22Rv1 (cell line): ENCODE results near the gene PHF20.

Experiments used
- H3K27ac ChIP-seq: fragments of 450-650 bp; 2 replicates; pipeline ENCODE4 v1.5.1; 2017
- CTCF ChIP-seq: fragments of 450-650 bp; IDR thresholded peaks from 2 replicates; pipeline ENCODE4 v1.5.1; 2017; ENCODE audit warnings: mild to moderate bottlenecking
- ZFX ChIP-seq: fragments of 450-650 bp; IDR thresholded peaks from 2 replicates; pipeline ENCODE4 v1.6.1; 2017; ENCODE audit warnings: antibody characterized with exemption, borderline replicate concordance

The PHF20 gene

GRCh38 chr20:35830264-35830663 lies 58.4 kb downstream of the PHF20 start:
- no peak for TF ChIP-seq ZFX
- H3K27ac ChIP-seq = no peak overlapping the region

DNA sequence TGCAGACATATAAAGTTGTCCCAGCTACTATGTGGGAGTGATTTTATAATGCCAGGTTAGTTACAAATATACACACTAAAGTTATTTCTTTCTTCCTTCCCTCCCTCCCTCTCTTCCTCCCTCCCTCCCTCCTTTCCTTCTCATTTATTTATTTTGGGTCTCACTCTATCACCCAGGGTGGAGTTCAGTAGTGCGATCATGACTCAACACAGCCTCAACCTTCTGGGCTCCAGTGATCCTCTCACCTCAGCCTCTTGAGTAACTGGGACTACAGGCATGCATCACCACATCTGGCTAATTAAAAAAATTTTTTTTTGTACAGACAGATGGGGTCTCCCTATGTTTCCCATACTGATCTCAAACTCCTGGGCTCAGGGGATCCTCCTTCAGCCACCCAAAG lies 59.2 kb downstream of the PHF20 start:
- H3K27ac ChIP-seq = no peak overlapping the region
- TF ChIP-seq ZFX (no peak), CTCF (no peak)

DNA sequence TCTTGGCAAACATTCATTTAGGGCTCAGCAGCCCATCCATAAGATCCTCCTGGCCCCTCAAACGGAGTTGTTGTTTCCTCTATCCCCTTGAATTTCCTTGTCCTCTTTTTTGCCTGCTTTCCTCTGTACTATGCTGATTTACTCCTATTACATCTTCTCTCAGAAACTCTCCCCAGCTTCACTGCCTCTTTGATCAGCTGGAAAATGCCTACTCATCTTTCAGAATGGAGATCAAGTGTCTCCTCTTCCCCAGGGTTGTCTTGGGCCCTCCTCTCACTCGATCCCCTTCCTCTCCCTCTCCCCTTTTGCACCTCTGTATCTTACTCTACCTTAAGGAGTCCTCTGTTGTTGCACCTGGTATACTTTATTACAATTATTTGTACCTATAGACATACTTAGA lies 60.2 kb downstream of the PHF20 start:
- TF ChIP-seq ZFX (no peak), CTCF (no peak)
- H3K27ac ChIP-seq = no peak overlapping the region

DNA sequence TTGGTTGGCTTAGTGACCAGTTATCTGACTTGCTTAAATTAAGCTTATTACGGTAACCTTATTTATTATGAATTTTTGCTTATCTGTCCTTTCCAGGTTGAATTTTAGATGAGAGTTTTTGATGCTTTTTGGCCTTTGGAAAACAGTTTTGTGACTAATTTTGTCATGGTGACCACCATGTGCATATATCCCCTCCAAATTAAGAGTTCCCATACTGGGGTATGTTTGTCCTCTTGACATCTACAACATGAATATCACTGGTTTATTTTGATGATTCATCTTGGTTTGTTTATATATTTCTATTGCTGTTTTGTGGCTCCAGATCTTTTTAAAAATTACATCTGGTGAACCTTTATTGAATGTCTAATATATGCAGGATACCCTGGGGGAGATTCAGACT lies 61.4 kb downstream of the PHF20 start:
- H3K27ac ChIP-seq = no peak overlapping the region
- no peak for TF ChIP-seq CTCF
- TF ChIP-seq ZFX = no peak

DNA sequence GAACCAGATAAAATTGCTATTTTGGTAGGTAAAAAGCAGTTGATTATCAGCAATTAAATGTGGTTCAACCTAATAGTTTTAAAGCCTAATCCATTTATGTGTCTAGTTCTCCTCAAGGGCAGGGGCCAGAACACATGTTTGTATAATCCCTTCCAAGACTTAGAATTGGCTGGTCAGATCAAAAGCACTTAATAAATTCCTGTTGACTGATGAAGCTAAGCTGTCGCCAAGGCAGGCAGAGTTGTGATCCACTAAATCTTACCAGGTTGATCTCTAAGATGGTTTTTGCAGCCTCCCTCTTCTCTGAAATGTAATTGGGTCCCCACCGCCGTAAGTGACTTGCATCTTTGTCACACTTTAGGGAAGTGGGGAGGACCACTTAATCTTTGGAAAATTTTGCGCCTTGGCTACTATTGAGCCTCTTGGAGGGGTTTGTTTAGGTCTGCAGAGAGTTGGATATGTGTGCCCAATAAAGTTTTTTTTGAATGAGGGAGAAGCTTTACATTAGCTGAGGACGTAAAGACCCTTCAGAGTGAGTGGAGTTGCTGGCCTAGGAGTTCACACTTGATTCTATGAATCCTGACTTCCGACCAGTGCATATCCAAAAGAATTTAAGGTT lies 65.9 kb downstream of the PHF20 start:
- no peak overlapping the region for H3K27ac ChIP-seq
- no peak for TF ChIP-seq ZFX
- no peak for TF ChIP-seq CTCF

DNA sequence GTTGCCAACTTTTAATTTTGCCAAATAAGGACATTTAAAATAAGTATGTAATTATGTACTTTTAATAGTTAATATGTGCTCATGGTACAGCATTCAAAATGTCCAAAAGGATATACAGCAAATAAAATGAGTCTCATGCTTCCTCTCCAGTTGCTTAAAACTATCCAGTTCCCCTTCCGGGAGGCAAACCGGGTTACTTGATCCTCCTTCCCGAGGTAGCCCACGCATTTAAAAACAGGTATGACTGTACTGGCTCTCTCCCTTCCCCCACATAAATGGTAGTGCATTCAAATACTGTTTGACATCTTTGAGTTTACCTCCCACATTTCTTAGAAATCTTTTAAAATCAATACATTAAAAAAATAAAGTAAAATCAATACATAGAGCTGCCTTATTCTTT lies 66.4 kb downstream of the PHF20 start:
- H3K27ac ChIP-seq = no peak overlapping the region
- TF ChIP-seq CTCF (no peak), ZFX (no peak)

DNA sequence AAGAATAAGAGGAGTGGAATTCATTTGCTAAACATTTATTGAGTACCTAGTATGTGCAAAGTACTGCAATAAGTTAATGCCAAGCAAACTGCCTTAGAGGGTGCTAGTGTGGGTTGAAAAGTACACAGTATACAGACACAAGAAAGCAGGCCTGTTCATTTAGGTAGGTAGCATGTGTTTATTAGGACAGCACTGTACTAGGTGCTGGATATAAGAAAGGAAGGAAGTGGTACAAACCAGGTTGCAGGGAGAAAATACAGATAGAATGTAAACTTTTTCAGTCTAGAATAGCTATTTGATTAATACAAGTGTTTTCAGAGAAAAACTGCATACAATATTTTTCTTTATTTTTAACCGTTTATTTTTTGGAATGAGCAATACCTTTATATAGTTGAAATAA lies 68.1 kb downstream of the PHF20 start:
- H3K27ac ChIP-seq = no peak overlapping the region
- TF ChIP-seq ZFX (no peak), CTCF (no peak)

DNA sequence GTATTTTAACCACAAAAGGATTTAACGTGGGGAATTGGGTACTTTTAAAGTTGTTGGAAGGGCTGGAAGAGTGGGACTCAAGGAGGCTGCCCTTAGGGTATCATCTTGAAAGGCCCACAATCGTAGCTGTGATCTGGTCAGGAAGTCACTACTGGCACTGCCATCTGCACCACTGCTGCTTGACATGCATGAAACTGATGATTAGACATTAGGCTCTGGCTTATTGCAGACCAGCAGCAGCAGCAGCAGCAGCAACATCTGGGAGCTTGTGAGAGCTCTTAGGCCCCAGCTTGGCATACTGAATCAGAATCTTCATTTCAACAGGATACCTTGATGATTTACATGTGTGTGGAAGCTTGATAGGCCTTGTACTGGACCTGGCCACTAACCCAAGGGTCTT lies 68.6 kb downstream of the PHF20 start:
- no peak overlapping the region for H3K27ac ChIP-seq
- no peak for TF ChIP-seq CTCF
- TF ChIP-seq ZFX = no peak
